GM23338 (cell line): ENCODE measurements around the gene KIF1A. TPM values are rescaled to one million over a fixed set of nuclear protein-coding genes. Genes with fewer than 3 reads are reported as not detected.

Experiments
- ATAC-seq: fragments of 200-7000 bp; cut with Tn5 transposase; 3 replicates; pipeline ENCODE4 v1.9.1; 2020
- DNase-seq: peaks from one replicate; pipeline ENCODE4 v3.0.0-alpha.2; 2015; ENCODE audit warnings: low spot score
- H2AFZ ChIP-seq: fragments of 200-600 bp; sonication (generic); 2 replicates; pipeline ENCODE4 v1.8.0; 2016; ENCODE audit warnings: antibody characterized with exemption, mild to moderate bottlenecking, moderate library complexity
- H3F3A ChIP-seq: fragments of 200-600 bp; sonication (generic); replicated peaks from 2 replicates; pipeline ENCODE4 v1.8.0; 2017; ENCODE audit warnings: antibody characterized with exemption, mixed run types, low read depth
- H3K27ac ChIP-seq: fragments of 200-600 bp; sonication (generic); 2 replicates; pipeline ENCODE4 v1.6.1; 2016; ENCODE audit warnings: low read depth
- H3K27me3 ChIP-seq: fragments of 200-600 bp; sonication (generic); 2 replicates; pipeline ENCODE4 v1.8.0; 2016; ENCODE audit warnings: mild to moderate bottlenecking, mixed run types, moderate library complexity; ENCODE audit not compliant: insufficient read depth
- H3K36me3 ChIP-seq: fragments of 200-600 bp; sonication (generic); 2 replicates; pipeline ENCODE4 v1.8.0; 2016; ENCODE audit warnings: mild to moderate bottlenecking; ENCODE audit not compliant: insufficient read depth
- H3K4me1 ChIP-seq: fragments of 200-600 bp; sonication (generic); 2 replicates; pipeline ENCODE4 v1.8.0; 2016; ENCODE audit warnings: mild to moderate bottlenecking, moderate library complexity; ENCODE audit not compliant: insufficient read depth
- H3K4me2 ChIP-seq: fragments of 200-600 bp; sonication (generic); 2 replicates; pipeline ENCODE4 v1.7.1; 2017; ENCODE audit warnings: mixed run types
- H3K4me3 ChIP-seq: fragments of 200-600 bp; sonication (generic); 2 replicates; pipeline ENCODE4 v1.6.1; 2016; ENCODE audit warnings: mixed run types
- H3K79me2 ChIP-seq: fragments of 200-600 bp; sonication (generic); replicated peaks from 2 replicates; pipeline ENCODE4 v1.8.0; 2017; ENCODE audit warnings: mild to moderate bottlenecking; ENCODE audit not compliant: insufficient read depth
- H3K9me2 ChIP-seq: fragments of 200-600 bp; sonication (generic); 2 replicates; pipeline ENCODE4 v1.8.0; 2017; ENCODE audit not compliant: insufficient read depth
- H4K20me1 ChIP-seq: fragments of 200-600 bp; sonication (generic); replicated peaks from 2 replicates; pipeline ENCODE4 v1.8.0; 2017; ENCODE audit warnings: mild to moderate bottlenecking; ENCODE audit not compliant: insufficient read depth
- H3K27ac Mint-ChIP-seq: 2 replicates; pipeline ENCODE4 v1.8.0; 2020; ENCODE audit warnings: inconsistent platforms, mild to moderate bottlenecking, moderate library complexity, mixed read lengths
- H3K27me3 Mint-ChIP-seq: 3 replicates; pipeline ENCODE4 v1.8.0; 2022; ENCODE audit warnings: low read depth, mild to moderate bottlenecking, moderate library complexity, mixed read lengths, inconsistent platforms; ENCODE audit not compliant: insufficient read depth, poor library complexity
- H3K36me3 Mint-ChIP-seq: 3 replicates; pipeline ENCODE4 v1.8.0; 2021; ENCODE audit warnings: low read depth, mild to moderate bottlenecking, inconsistent platforms, moderate library complexity, mixed read lengths
- H3K4me1 Mint-ChIP-seq: 3 replicates; pipeline ENCODE4 v1.8.0; 2020; ENCODE audit warnings: mild to moderate bottlenecking, inconsistent platforms, mixed read lengths
- H3K4me3 Mint-ChIP-seq: 3 replicates; pipeline ENCODE4 v1.8.0; 2021; ENCODE audit warnings: moderate library complexity, mild to moderate bottlenecking, inconsistent platforms, mixed read lengths
- H3K9me3 Mint-ChIP-seq: 3 replicates; pipeline ENCODE4 v1.8.0; 2020; ENCODE audit warnings: moderate library complexity, mild to moderate bottlenecking, inconsistent platforms, mixed read lengths
- CREB1 ChIP-seq: fragments of 250-450 bp; sonication (Bioruptor Pico); IDR thresholded peaks from 2 replicates; pipeline ENCODE4 v1.5.0; 2020; ENCODE audit warnings: low read depth, mild to moderate bottlenecking, moderate library complexity
- CTCF ChIP-seq, 2 experiments: fragments of 200-600 bp in 1 of 2; sonication (generic) in 1 of 2; conservative IDR thresholded peaks; 2 replicates each; pipeline versions ENCODE4 v1.5.1 to v1.6.1; 2016 to 2017; ENCODE audit warnings: antibody characterized with exemption in 2 of 2, low read depth in 2 of 2, mild to moderate bottlenecking in 2 of 2, moderate library complexity in 1 of 2
- ETS1 ChIP-seq: IDR thresholded peaks from 2 replicates; pipeline ENCODE4 v1.6.1; 2016; ENCODE audit warnings: antibody characterized with exemption
- EZH2 ChIP-seq: fragments of 200-600 bp; sonication (generic); IDR thresholded peaks from one replicate; pipeline ENCODE4 v1.8.0; 2017; ENCODE audit warnings: antibody characterized with exemption, mild to moderate bottlenecking, low read depth; ENCODE audit not compliant: unreplicated experiment
- EZH2phosphoT487 ChIP-seq: fragments of 200-600 bp; sonication (generic); IDR thresholded peaks from one replicate; pipeline ENCODE4 v1.8.1; 2018; ENCODE audit warnings: antibody characterized with exemption; ENCODE audit not compliant: unreplicated experiment
- JUNB ChIP-seq: IDR thresholded peaks from one replicate; pipeline ENCODE4 v1.6.1; 2016; ENCODE audit warnings: antibody characterized with exemption; ENCODE audit not compliant: unreplicated experiment
- NANOG ChIP-seq: IDR thresholded peaks from 2 replicates; pipeline ENCODE4 v1.6.1; 2016; ENCODE audit warnings: antibody characterized with exemption, borderline replicate concordance
- POLR2AphosphoS5 ChIP-seq: IDR thresholded peaks from 2 replicates; pipeline ENCODE4 v1.6.1; 2016; ENCODE audit warnings: antibody characterized with exemption, low read depth
- REST ChIP-seq: IDR thresholded peaks from one replicate; pipeline ENCODE4 v1.6.1; 2018; ENCODE audit warnings: antibody characterized with exemption; ENCODE audit not compliant: unreplicated experiment
- STAT1 ChIP-seq: IDR thresholded peaks from one replicate; pipeline ENCODE4 v1.6.1; 2016; ENCODE audit warnings: antibody characterized with exemption; ENCODE audit not compliant: unreplicated experiment
- ZNF114 ChIP-seq: fragments of 250-450 bp; sonication (Bioruptor Pico); IDR thresholded peaks from 2 replicates; pipeline ENCODE4 v1.5.0; 2020; ENCODE audit warnings: mild to moderate bottlenecking, moderate library complexity
- ZNF331 ChIP-seq: fragments of 250-450 bp; sonication (Bioruptor Pico); IDR thresholded peaks from 2 replicates; pipeline ENCODE4 v1.5.0; 2020; ENCODE audit warnings: low read depth, mild to moderate bottlenecking, moderate library complexity
- ZNF462 ChIP-seq: fragments of 250-450 bp; sonication (Bioruptor Pico); IDR thresholded peaks from 2 replicates; pipeline ENCODE4 v1.5.0; 2020; ENCODE audit warnings: mild to moderate bottlenecking, moderate library complexity
- polyA plus RNA-seq: library from polyadenylated mRNA; unstranded; fragments of >200 nt; fragmentation: Nextera tagmentation; extraction: Ambion mirVana; gene quantifications from 2 replicates; pipeline ENCODE4 v1.2.1, GENCODE V29; 2016
- total RNA-seq: library from RNA; depleted of rRNA; stranded (reverse); fragments of >200 nt; shearing (Covaris generic); gene quantifications from 2 replicates; pipeline ENCODE4 v1.2.3, GENCODE V29; 2014

The KIF1A gene
- total and polyA plus RNA-seq, 2 experiments from 2014 or later = 169 to 214 TPM

GRCh38 chr2:240750409-240750808, 69.6 kb downstream of the KIF1A start:
- no peaks in the 10 kb centered on the region for H3K9me2 ChIP-seq
- H3F3A ChIP-seq = no peaks in the 10 kb centered on the region
- H4K20me1 ChIP-seq = peaks cover 6% of the 10 kb centered on the region; the same call in 1 of the 2 replicates
- peaks cover 12% of the 10 kb centered on the region; the same call in 1 of the 2 replicates for H3K36me3 ChIP-seq
- Mint-ChIP-seq H3K36me3 (peaks cover 79% of the 10 kb centered on the region), H3K4me3 (no peak overlapping the region), H3K27ac (no peak overlapping the region; the same call in 1 of the 2 replicates), H3K4me1 (no peaks in the 10 kb centered on the region), H3K9me3 (no peaks in the 10 kb centered on the region), H3K27me3 (peaks cover 34% of the 10 kb centered on the region)
- H2AFZ ChIP-seq = no peak overlapping the region
- no peaks in the 10 kb centered on the region for H3K4me1 ChIP-seq
- H3K4me2 ChIP-seq = no peak overlapping the region
- DNase-seq (no peak), ATAC-seq (no peak)
- no peak for TF ChIP-seq NANOG
- no peak for TF ChIP-seq POLR2AphosphoS5
- no peak for TF ChIP-seq ZNF331 (CRISPR knock-in tag)
- TF ChIP-seq ZNF114 (CRISPR knock-in tag) = no peak
- no peak for TF ChIP-seq REST
- no peak for TF ChIP-seq JUNB
- no peak for TF ChIP-seq STAT1
- no peak for TF ChIP-seq EZH2phosphoT487
- TF ChIP-seq ZNF462 (CRISPR knock-in tag) = no peak
- no peak for TF ChIP-seq ETS1
- no peak for TF ChIP-seq CTCF (conservative IDR thresholded peaks at IDR 0.05; ENCODE audit: low read depth in 2 of 2)
- TF ChIP-seq EZH2 = no peak
- TF ChIP-seq CREB1 (CRISPR knock-in tag) = no peak
- no peaks in the 10 kb centered on the region for H3K79me2 ChIP-seq
- no peaks in the 10 kb centered on the region for H3K27me3 ChIP-seq
- no peak overlapping the region for H3K4me3 ChIP-seq
- H3K27ac ChIP-seq = no peak overlapping the region
